Neutrophil (primary cell): ENCODE measurements around the gene ADISSP.

Experiments
- H3K27ac ChIP-seq: fragments of 200-600 bp; sonication (generic); 2 replicates; pipeline ENCODE4 v1.5.1; 2016; ENCODE audit warnings: mild to moderate bottlenecking, moderate library complexity
- H3K27me3 ChIP-seq: fragments of 200-600 bp; sonication (generic); 2 replicates; pipeline ENCODE4 v1.6.0; 2016; ENCODE audit warnings: mild to moderate bottlenecking
- H3K36me3 ChIP-seq: fragments of 200-600 bp; sonication (generic); 2 replicates; pipeline ENCODE4 v1.5.1; 2017
- H3K4me1 ChIP-seq, 2 experiments: fragments of 200-600 bp in 1 of 2; sonication (generic) in 1 of 2; 1 replicate in 1 of 2; 2 replicates in 1 of 2; pipeline versions ENCODE4 v1.5.1 to v1.6.1; 2013 to 2016; ENCODE audit warnings: low read depth in 1 of 2, low read length in 1 of 2, mild to moderate bottlenecking in 1 of 2, moderate library complexity in 1 of 2; ENCODE audit not compliant: control insufficient read depth in 1 of 2, insufficient read depth in 1 of 2
- H3K4me3 ChIP-seq, 2 experiments: fragments of 200-600 bp in 1 of 2; sonication (generic) in 1 of 2; 1 replicate in 1 of 2; 2 replicates in 1 of 2; pipeline ENCODE4 v1.5.1; 2013 to 2016; ENCODE audit warnings: low read depth in 1 of 2, low read length in 1 of 2, mild to moderate bottlenecking in 1 of 2, moderate library complexity in 1 of 2
- H3K9me3 ChIP-seq: fragments of 200-600 bp; sonication (generic); 2 replicates; pipeline ENCODE4 v1.5.1; 2016
- TF ChIP-seq, protein P1 (sequence below): fragments of 200-600 bp; sonication (generic); IDR thresholded peaks from 2 replicates; pipeline ENCODE4 v1.5.1; 2016; ENCODE audit warnings: antibody characterized with exemption

Gene ADISSP

DNA sequence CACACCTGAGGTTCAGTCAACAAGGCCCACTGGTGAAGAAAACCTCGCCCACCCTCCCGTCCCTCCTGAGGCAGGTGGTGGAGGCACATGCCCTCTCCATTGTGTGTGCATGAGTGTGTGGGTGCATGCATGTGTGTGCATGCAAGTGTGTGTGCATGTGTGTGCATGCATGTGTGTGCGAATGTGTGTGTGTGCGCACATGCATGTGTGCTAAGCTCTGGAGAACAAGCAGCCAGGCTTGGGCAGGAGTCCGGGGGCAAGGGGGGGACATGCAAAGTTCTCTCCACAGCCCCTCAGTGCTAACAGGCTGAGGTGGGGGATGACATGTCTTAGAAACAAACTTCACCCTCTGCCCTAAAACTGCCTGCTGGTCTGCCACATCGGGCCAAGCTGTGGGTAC, 38.2 kb downstream of the ADISSP start:
- Histone ChIP-seq H3K27me3 (peaks cover 90% of the 10 kb centered on the region), H3K36me3 (no peaks in the 10 kb centered on the region), H3K9me3 (no peaks in the 10 kb centered on the region), H3K4me3 (no peak overlapping the region), H3K4me1 (no peaks in the 10 kb centered on the region), H3K27ac (no peak overlapping the region)
- TF ChIP-seq, protein P1, sequence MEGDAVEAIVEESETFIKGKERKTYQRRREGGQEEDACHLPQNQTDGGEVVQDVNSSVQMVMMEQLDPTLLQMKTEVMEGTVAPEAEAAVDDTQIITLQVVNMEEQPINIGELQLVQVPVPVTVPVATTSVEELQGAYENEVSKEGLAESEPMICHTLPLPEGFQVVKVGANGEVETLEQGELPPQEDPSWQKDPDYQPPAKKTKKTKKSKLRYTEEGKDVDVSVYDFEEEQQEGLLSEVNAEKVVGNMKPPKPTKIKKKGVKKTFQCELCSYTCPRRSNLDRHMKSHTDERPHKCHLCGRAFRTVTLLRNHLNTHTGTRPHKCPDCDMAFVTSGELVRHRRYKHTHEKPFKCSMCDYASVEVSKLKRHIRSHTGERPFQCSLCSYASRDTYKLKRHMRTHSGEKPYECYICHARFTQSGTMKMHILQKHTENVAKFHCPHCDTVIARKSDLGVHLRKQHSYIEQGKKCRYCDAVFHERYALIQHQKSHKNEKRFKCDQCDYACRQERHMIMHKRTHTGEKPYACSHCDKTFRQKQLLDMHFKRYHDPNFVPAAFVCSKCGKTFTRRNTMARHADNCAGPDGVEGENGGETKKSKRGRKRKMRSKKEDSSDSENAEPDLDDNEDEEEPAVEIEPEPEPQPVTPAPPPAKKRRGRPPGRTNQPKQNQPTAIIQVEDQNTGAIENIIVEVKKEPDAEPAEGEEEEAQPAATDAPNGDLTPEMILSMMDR = no peak

DNA sequence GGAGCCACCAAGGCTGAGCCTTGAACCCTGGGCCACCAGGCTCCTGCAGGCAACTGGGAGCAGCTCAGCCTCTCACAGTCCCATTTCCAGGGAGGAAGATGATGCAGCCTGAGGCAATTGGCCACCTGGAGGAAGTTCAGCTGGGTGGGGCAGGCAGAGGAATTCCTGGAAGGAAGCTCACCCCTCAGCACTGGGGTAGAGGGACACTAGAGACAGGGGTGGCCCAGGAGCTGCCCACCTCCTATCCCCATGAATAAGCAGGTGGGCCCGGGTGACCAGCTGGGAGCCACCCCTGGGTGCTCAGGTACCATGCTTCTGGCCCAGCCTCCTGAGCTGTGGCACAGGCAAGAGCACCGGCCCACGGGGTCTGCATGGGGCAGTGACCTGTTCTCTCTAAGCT, 38.7 kb downstream of the ADISSP start:
- no peaks in the 10 kb centered on the region for H3K36me3 ChIP-seq
- H3K4me1 ChIP-seq = no peaks in the 10 kb centered on the region
- no peaks in the 10 kb centered on the region for H3K9me3 ChIP-seq
- no peak overlapping the region for H3K4me3 ChIP-seq
- H3K27me3 ChIP-seq = peaks cover 85% of the 10 kb centered on the region
- no peak overlapping the region for H3K27ac ChIP-seq
- TF ChIP-seq, protein P1 = no peak

DNA sequence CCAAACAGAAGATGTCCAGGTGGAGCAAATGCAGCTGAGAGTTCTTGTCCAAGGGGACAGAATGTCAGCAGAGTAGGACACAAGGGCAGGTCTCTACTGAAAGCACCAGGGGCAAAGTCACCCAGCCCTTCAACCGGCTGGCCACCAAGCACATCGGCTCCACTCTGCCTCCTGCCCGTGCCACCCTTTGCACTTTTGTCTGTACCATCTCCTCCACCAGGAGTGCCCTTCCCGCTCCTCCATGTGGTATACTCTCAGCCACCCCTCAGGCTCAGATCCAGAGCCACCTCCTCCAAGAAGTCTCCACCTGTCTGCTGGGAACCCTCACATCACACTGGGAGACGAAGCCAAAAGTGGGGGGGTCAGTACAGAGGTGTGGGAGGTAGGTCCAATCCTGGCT, 39.2 kb downstream of the ADISSP start:
- peaks cover 80% of the 10 kb centered on the region for H3K27me3 ChIP-seq

DNA sequence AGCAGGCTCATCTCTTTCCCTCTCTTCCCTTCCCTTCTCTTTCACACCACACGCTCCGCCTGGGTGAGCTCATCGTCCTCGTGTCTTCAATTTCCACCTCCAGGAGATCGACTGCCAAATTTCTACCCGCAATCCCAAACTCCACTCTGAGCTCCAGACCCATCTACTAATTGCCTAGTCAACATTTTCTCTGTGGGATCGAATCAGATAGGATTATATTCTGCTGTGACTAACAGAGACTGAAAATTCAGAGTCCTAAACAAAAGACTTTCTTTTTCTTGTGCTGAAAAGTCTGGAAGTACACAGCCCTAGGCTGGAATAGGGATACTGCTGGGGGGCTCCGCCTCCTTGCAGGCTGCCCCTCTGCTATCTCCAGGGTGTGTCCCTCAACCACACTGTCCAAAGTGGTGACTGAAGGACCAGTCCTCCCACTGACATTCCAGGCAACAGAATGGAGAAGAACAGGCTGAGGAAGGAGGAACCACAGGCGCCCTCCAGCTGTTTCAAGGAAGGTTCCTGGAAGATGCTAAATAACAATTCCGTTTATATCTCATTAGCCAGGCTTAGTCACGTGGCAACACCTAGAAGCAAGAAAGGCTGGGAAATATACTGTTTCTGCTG, 40.0 kb downstream of the ADISSP start:
- Histone ChIP-seq H3K4me1 (no peaks in the 10 kb centered on the region), H3K4me3 (no peak overlapping the region), H3K36me3 (no peaks in the 10 kb centered on the region), H3K27ac (no peak overlapping the region), H3K27me3 (peaks cover 71% of the 10 kb centered on the region), H3K9me3 (no peaks in the 10 kb centered on the region)
- TF ChIP-seq, protein P1 = no peak

More for the DNA sequence above, 39.2 kb downstream of the ADISSP start:
- H3K36me3 ChIP-seq = no peaks in the 10 kb centered on the region
- TF ChIP-seq, protein P1 = no peak
- H3K4me3 ChIP-seq = no peak overlapping the region
- no peak overlapping the region for H3K27ac ChIP-seq
- no peaks in the 10 kb centered on the region for H3K4me1 ChIP-seq
- no peaks in the 10 kb centered on the region for H3K9me3 ChIP-seq

DNA sequence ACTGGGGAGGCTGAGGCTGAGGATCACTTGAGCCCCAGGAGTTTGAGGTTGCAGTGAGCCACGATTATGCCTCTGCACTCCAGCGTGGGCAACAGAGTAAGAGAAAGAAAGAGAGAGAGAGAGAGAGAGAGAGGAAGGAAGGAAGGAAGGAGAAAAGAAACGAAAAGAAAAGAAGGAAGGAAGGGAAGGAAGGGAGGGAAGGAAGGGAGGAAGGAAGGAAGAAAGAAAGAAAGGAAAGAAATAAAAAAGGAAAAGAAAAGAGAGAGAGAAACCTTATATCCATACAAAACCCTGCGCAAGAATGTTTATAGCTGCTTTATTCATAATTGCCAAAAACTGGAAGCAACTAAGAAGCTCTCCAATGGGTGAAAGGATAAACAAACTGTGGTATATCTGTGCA, 43.2 kb downstream of the ADISSP start:
- Histone ChIP-seq H3K27me3 (peaks cover 54% of the 10 kb centered on the region), H3K4me1 (no peaks in the 10 kb centered on the region), H3K4me3 (no peak overlapping the region), H3K27ac (no peak overlapping the region), H3K36me3 (no peaks in the 10 kb centered on the region), H3K9me3 (no peaks in the 10 kb centered on the region)
- TF ChIP-seq, protein P1 = no peak

DNA sequence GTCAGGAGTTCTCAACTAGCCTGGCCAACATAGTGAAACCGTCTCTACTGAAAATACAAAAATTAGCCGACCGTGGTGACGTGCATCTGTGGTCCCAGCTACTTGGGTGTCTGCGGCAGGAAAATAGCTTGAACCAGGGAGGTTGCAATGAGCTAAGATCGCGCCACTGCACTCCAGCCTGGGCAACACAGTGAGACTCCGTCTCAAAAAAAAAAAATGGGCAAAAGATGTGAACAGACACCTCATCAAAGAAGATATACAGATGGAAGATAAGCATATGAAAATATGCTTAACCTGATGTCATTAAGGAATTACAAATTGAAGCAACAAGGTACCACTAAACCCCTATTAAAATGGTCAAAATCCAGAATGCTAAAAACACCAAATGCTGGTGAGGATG, 44.3 kb downstream of the ADISSP start:
- H3K27ac ChIP-seq = no peak overlapping the region
- no peaks in the 10 kb centered on the region for H3K36me3 ChIP-seq
- no peaks in the 10 kb centered on the region for H3K4me1 ChIP-seq
- H3K27me3 ChIP-seq = peaks cover 43% of the 10 kb centered on the region
- no peaks in the 10 kb centered on the region for H3K9me3 ChIP-seq
- TF ChIP-seq, protein P1 = no peak
- H3K4me3 ChIP-seq = no peak overlapping the region
